Panc1 (cell line): ENCODE results near the gene CIAPIN1. TPM values are rescaled to one million over a fixed set of nuclear protein-coding genes. Genes with fewer than 3 reads are reported as not detected.

Source experiments
- ATAC-seq: fragments of 200-7000 bp; cut with Tn5 transposase; 2 replicates; pipeline ENCODE4 v1.9.1; 2020; ENCODE audit warnings: mild to moderate bottlenecking, moderate library complexity
- BruUV-seq: library from RNA; stranded (reverse); fragments of 400-500 nt; replicated peaks from 2 replicates; lab custom pipeline; 2021; lab: Mats Ljungman, UMichigan
- CTCF ChIA-PET: fragments of 300-600 bp; sonication (Branson Sonifier 250); formaldehyde crosslinking; loops from one replicate; lab custom pipeline; 2022; ENCODE audit warnings: antibody characterized with exemption; lab: Charles Lee
- POLR2A ChIA-PET: fragments of 300-600 bp; sonication (Branson Sonifier 250); formaldehyde crosslinking; loops from one replicate; lab custom pipeline; 2022; ENCODE audit warnings: antibody characterized with exemption; lab: Charles Lee
- DNase-seq: peaks from one replicate; pipeline ENCODE4 v3.0.0-alpha.2; 2010; ENCODE audit warnings: low read depth, low spot score
- H3K27ac ChIP-seq: 2 replicates; pipeline ENCODE4 v1.5.1; 2011; ENCODE audit warnings: mild to moderate bottlenecking, low read length, inconsistent platforms
- H3K27me3 ChIP-seq: fragments of 200-500 bp; sonication (Bioruptor generic); 2 replicates; pipeline ENCODE4 v1.6.0; 2014; ENCODE audit warnings: low read length, inconsistent platforms; ENCODE audit not compliant: control insufficient read depth, insufficient read depth
- H3K36me3 ChIP-seq: fragments of 200-500 bp; sonication (Bioruptor generic); 2 replicates; pipeline ENCODE4 v1.5.1; 2014; ENCODE audit warnings: inconsistent platforms, mild to moderate bottlenecking, low read length, moderate library complexity; ENCODE audit not compliant: control insufficient read depth, insufficient read depth
- H3K4me1 ChIP-seq: 2 replicates; pipeline ENCODE4 v1.5.1; 2011; ENCODE audit warnings: inconsistent platforms, mild to moderate bottlenecking, low read length, moderate library complexity; ENCODE audit not compliant: control insufficient read depth, insufficient read depth
- H3K4me3 ChIP-seq, 2 experiments: 2 replicates each; pipeline ENCODE4 v1.5.1; 2011 to 2012; ENCODE audit warnings: low read depth in 2 of 2, low read length in 2 of 2, mild to moderate bottlenecking in 2 of 2, inconsistent platforms in 1 of 2, moderate library complexity in 1 of 2
- H3K9me3 ChIP-seq: fragments of 200-500 bp; sonication (Bioruptor generic); 2 replicates; pipeline ENCODE4 v1.5.1; 2014; ENCODE audit warnings: low read depth, mild to moderate bottlenecking, inconsistent platforms, low read length, moderate library complexity; ENCODE audit not compliant: control insufficient read depth, insufficient read depth
- POLR2AphosphoS5 ChIP-seq: IDR thresholded peaks from 2 replicates; pipeline ENCODE4 v1.6.1; 2012; ENCODE audit warnings: mild to moderate bottlenecking, low read depth, low read length, moderate library complexity
- SIN3A ChIP-seq: IDR thresholded peaks from 2 replicates; pipeline ENCODE4 v1.6.1; 2012; ENCODE audit warnings: low read depth, mild to moderate bottlenecking, low read length, moderate library complexity, borderline replicate concordance; ENCODE audit not compliant: insufficient read depth
- TCF7L2 ChIP-seq: IDR thresholded peaks from 2 replicates; pipeline ENCODE4 v1.6.1; 2011; ENCODE audit warnings: mild to moderate bottlenecking, low read depth, low read length, inconsistent platforms
- in situ Hi-C: cut with HindIII; loops from 2 replicates; pipeline ENCODE4 v1.10.0; 2016; ENCODE audit warnings: low sequenced_read_pairs, low pct_unique_long_range_greater_than_20kb
- intact Hi-C: fragments of 100-400 bp; cut with micrococcal nuclease; formaldehyde crosslinking; loops from one replicate; pipeline ENCODE4 v1.10.0; 2022; ENCODE audit not compliant: unreplicated experiment
- total RNA-seq: library from RNA; stranded (reverse); gene quantifications from one replicate; pipeline ENCODE4 v1.2.1, GENCODE V29; 2021; ENCODE audit not compliant: unreplicated experiment
- TF ChIP-seq, protein P1 (sequence below), 2 experiments: IDR thresholded peaks; 2 replicates each; pipeline ENCODE4 v1.6.1; 2011 to 2012; ENCODE audit warnings: low read depth in 2 of 2, control low read depth in 1 of 2, low read length in 1 of 2, mild to moderate bottlenecking in 1 of 2, moderate library complexity in 1 of 2; ENCODE audit not compliant: insufficient read depth in 1 of 2
- TF ChIP-seq, protein P2 (sequence below): fragments of 450-650 bp; IDR thresholded peaks from 2 replicates; pipeline ENCODE4 v1.5.1; 2017; ENCODE audit warnings: mild to moderate bottlenecking

CIAPIN1 gene
- total RNA-seq, 1 experiment from 2014 or later = 64.0 TPM

DNA sequence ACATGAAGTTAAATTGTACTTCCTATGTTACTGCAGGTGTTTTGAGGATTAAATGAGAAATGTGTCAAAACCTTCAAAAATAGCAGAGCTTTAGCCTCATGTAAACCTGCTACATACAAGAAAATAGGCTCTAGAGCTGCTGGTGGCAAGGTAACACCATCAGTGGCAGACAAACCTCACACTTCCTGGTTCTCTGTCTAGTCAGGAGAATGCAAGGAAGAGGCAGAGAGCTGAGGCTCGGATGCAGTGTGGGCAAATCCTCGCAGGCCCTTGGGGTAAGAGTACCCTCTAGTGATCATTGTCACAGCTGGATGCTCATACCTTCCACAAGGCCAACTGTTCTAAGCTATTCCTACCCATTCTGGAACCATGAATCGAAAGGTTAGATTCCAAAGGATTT, 14.2 kb downstream of the CIAPIN1 start:
- Histone ChIP-seq H3K9me3 (no peaks in the 10 kb centered on the region), H3K4me1 (no peaks in the 10 kb centered on the region), H3K27me3 (no peaks in the 10 kb centered on the region), H3K4me3 (no peak overlapping the region), H3K27ac (no peak overlapping the region), H3K36me3 (peaks cover 21% of the 10 kb centered on the region)
- no TSS peak for BruUV-seq
- DNase-seq (no peak), ATAC-seq (no peak)
- ChIA-PET CTCF (no interaction called here), POLR2A (interaction anchor here (0.5 kb wide), 1 partner anchor 73 kb away, joined by 8 read pairs; no protein-coding TSS in a partner anchor)
- in situ Hi-C loops = no loop called here
- intact Hi-C loops = no loop called here
- TF ChIP-seq, protein P1, sequence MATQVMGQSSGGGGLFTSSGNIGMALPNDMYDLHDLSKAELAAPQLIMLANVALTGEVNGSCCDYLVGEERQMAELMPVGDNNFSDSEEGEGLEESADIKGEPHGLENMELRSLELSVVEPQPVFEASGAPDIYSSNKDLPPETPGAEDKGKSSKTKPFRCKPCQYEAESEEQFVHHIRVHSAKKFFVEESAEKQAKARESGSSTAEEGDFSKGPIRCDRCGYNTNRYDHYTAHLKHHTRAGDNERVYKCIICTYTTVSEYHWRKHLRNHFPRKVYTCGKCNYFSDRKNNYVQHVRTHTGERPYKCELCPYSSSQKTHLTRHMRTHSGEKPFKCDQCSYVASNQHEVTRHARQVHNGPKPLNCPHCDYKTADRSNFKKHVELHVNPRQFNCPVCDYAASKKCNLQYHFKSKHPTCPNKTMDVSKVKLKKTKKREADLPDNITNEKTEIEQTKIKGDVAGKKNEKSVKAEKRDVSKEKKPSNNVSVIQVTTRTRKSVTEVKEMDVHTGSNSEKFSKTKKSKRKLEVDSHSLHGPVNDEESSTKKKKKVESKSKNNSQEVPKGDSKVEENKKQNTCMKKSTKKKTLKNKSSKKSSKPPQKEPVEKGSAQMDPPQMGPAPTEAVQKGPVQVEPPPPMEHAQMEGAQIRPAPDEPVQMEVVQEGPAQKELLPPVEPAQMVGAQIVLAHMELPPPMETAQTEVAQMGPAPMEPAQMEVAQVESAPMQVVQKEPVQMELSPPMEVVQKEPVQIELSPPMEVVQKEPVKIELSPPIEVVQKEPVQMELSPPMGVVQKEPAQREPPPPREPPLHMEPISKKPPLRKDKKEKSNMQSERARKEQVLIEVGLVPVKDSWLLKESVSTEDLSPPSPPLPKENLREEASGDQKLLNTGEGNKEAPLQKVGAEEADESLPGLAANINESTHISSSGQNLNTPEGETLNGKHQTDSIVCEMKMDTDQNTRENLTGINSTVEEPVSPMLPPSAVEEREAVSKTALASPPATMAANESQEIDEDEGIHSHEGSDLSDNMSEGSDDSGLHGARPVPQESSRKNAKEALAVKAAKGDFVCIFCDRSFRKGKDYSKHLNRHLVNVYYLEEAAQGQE (IDR thresholded peaks at IDR 0.05; ENCODE audit: insufficient read depth in 1 of 2, low read depth in 2 of 2, low read length in 1 of 2) = no peak
- TF ChIP-seq, protein P2, sequence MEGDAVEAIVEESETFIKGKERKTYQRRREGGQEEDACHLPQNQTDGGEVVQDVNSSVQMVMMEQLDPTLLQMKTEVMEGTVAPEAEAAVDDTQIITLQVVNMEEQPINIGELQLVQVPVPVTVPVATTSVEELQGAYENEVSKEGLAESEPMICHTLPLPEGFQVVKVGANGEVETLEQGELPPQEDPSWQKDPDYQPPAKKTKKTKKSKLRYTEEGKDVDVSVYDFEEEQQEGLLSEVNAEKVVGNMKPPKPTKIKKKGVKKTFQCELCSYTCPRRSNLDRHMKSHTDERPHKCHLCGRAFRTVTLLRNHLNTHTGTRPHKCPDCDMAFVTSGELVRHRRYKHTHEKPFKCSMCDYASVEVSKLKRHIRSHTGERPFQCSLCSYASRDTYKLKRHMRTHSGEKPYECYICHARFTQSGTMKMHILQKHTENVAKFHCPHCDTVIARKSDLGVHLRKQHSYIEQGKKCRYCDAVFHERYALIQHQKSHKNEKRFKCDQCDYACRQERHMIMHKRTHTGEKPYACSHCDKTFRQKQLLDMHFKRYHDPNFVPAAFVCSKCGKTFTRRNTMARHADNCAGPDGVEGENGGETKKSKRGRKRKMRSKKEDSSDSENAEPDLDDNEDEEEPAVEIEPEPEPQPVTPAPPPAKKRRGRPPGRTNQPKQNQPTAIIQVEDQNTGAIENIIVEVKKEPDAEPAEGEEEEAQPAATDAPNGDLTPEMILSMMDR = no peak
- TF ChIP-seq SIN3A = no peak
- TF ChIP-seq TCF7L2 = no peak
- no peak for TF ChIP-seq POLR2AphosphoS5

- H3K27ac ChIP-seq = no peak overlapping the region
- intact Hi-C loops = no loop called here
- H3K9me3 ChIP-seq = no peaks in the 10 kb centered on the region
- no TSS peak for BruUV-seq
- DNase-seq (no peak), ATAC-seq (no peak)
- ChIA-PET CTCF (no interaction called here), POLR2A (no interaction called here)
- H3K27me3 ChIP-seq = no peaks in the 10 kb centered on the region
- in situ Hi-C loops = no loop called here
- H3K4me1 ChIP-seq = no peaks in the 10 kb centered on the region
- TF ChIP-seq SIN3A (no peak), TCF7L2 (no peak), POLR2AphosphoS5 (no peak)
- TF ChIP-seq, protein P2 = no peak
- TF ChIP-seq, protein P1 (IDR thresholded peaks at IDR 0.05; ENCODE audit: insufficient read depth in 1 of 2, low read depth in 2 of 2, low read length in 1 of 2) = no peak
- no peak overlapping the region for H3K4me3 ChIP-seq
- peaks cover 21% of the 10 kb centered on the region for H3K36me3 ChIP-seq
Measured at GRCh38 chr16:57432505-57432904, 14.7 kb downstream of the CIAPIN1 start.
